Activated CD8-positive, alpha-beta memory T cell treated with anti-CD3 and anti-CD28 coated beads, Interleukin-2, amount 50 U/mL, for 4 hours (primary cell): ENCODE results near the gene UTP4.
"Not testable (repeated sequence)": the region's sequence is repeated elsewhere in the genome, so short reads cannot be mapped to it uniquely, and the experiment has no call there.

Experiments
- DNase-seq: peaks from one replicate; pipeline ENCODE4 v3.0.0-alpha.2; 2020

UTP4 gene

DNA sequence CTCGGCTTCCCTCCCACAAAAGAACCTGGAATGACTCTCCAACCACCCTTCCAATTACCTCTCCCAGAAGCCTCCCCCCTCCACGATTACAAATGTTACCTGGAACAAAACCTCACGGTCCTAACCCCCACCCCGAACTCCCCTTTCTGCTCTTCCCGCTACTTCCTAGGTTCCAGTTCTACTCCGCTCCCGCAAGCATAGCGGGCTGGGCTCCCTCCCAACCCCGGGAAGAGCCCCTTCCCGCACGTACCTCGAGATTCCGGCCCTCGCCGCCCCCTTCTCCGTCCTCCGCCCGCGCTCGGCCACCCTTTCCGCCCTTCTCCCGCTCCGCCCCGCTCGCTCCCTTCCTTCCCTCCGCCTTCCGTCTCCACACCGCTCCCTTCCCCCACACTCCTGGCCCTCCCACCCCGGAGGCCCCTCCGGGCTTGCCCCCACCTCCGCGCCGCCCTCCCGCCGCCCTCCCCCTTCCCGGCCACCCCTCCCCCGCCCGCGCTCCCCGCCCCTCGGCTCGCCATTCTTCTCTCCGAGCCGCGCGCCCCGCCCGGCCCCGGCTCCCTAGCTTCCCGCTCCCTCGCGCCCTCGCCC lies 518 bp upstream of the UTP4 start:
- DNase-seq: peak; percentile 76

DNA sequence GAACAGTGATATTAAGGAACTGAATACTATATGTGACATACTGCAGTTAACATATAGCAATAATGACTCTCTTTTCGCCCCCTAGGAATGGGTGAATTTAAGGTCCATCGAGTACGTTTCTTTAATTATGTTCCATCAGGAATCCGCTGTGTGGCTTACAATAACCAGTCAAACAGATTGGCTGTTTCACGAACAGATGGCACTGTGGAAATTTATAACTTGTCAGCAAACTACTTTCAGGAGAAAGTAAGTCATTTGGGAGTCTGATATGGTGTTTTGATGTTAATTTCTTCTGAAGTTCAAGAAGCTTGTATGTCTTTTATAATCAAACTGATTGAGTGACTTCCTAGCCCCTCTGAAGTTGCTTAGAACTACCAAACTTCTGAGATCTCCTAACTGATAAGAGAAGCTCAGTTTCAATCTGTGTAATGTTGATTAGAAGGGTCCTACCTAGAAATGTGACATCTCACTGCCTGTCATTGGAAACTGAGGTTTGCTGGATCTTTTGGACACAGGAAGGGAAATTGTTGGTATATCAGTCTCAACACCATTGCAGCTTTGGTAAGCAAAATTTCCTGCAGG lies 1.0 kb downstream of the UTP4 start:
- DNase-seq: no peak

- no peak for DNase-seq
Observed at GRCh38 chr16:69138608-69139007, 6.2 kb downstream of the UTP4 start.

DNA sequence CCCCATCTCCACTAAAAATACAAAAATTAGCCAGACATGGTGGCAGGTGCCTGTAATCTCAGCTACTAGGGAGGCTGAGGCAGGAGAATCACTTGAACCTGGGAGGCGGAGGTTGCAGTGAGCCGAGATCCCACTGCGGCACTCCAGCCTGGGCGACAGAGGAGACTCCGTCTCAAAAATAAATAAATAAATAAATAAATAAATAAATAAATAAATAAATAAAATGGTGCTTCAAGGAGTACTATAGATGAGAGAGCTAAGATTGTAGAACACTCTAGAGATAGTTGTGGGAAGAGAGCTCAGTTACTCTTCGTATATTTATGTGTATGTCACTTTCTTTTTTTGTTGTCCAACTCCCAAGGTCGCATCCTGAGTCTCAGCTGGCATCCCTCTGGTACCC lies 7.0 kb downstream of the UTP4 start:
- not testable (repeated sequence) for DNase-seq

- DNase-seq: no peak
Observed at GRCh38 chr16:69141014-69141413, 8.6 kb downstream of the UTP4 start.

GRCh38 chr16:69141936-69142335 lies 9.5 kb downstream of the UTP4 start:
- no peak for DNase-seq

GRCh38 chr16:69143116-69143515 lies 10.7 kb downstream of the UTP4 start:
- DNase-seq: no peak

DNA sequence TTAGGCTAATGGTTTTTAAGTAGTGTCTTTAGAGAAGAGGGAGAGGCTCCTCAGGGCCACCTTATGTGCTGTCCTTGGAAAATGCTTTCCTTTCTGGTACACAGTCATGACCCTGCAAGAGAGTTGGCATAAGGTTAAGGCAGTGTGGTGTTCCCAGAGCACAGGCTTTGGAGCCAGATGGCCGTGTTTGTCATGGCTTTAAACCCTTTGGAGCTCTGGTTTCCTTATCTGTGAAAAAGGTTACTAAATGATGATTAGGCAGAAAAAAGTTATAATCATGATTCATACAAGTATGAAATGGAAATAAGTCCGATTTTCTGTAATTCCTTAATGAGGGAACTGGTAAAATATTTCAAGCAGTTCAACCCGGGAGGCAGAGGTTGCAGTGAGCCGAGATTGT lies 13.2 kb downstream of the UTP4 start:
- no peak for DNase-seq

GRCh38 chr16:69149621-69150020 lies 17.2 kb downstream of the UTP4 start:
- DNase-seq: not testable (repeated sequence)

DNA sequence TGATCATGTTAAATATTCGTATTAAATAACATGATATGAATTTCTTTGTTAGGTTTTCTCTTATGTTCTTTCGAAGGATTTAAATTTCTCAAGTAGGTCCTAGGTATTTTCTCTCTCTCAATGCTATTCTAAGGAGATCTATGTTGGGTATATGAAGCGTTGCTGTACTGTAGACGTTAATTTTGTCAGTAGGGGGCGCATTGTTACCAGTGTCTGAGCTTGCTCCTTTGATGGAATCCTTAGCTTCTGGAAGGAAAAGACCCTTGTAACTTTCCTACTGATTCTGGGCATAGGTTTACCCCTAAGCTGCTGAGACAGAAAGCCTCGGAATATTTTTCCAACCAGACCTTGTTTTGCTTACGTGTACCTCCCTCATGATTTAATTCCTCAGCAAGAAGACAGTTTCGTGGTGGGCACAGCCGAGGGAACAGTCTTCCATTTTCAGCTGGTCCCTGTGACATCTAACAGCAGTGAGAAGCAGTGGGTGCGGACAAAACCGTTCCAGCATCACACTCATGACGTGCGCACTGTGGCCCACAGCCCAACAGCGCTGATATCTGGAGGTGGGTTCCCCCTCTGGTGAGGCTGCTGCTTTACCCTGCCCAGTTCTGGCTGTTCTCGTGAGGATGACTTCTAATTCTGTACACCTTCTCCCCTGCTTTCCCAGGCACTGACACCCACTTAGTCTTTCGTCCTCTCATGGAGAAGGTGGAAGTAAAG lies 17.9 kb downstream of the UTP4 start:
- DNase-seq: peak; percentile 32

DNA sequence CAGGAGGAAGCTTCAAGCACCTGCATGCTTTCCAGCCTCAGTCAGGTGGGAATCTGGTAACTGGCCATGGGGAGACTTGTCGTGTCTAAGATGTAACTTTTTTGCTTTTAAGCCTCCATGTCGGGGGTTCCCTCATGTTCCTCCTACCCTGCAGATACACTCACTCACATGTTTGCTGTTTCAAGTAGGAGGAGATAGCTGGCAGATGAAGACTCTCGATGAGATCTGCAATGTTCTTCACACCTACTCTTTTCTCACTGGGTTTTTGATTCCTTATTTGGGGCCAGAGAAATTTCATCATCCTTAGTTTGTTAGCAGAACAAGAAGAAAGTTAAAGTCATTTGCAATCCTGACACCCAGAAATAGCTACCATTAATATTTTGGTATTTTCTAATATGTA lies 24.7 kb downstream of the UTP4 start:
- no peak for DNase-seq

DNA sequence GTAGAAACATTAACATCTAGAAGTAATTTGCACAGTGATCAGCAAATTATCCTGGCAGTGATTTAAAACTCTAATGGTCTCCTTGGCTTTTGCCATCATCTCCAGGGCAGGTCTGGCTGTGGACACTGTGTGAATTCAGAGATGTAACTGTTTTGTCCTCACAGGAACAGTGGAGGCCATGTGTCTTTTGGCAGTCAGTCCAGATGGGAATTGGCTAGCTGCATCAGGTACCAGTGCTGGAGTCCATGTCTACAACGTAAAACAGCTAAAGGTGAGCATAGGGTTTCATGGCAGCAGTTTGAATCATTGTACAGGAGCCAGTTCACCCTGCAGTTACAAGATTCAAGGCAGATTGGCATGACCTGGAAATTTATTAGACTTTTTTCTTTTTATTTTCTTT lies 27.7 kb downstream of the UTP4 start:
- DNase-seq: no peak

- DNase-seq: no peak
Observed at GRCh38 chr16:69165584-69165983, 33.1 kb downstream of the UTP4 start.

- peak; percentile 71 for DNase-seq
Observed at GRCh38 chr16:69166221-69166833, 33.9 kb downstream of the UTP4 start.

GRCh38 chr16:69166946-69167930 lies 34.8 kb downstream of the UTP4 start:
- DNase-seq: no peak

GRCh38 chr16:69169051-69169450 lies 36.6 kb downstream of the UTP4 start:
- DNase-seq: no peak

DNA sequence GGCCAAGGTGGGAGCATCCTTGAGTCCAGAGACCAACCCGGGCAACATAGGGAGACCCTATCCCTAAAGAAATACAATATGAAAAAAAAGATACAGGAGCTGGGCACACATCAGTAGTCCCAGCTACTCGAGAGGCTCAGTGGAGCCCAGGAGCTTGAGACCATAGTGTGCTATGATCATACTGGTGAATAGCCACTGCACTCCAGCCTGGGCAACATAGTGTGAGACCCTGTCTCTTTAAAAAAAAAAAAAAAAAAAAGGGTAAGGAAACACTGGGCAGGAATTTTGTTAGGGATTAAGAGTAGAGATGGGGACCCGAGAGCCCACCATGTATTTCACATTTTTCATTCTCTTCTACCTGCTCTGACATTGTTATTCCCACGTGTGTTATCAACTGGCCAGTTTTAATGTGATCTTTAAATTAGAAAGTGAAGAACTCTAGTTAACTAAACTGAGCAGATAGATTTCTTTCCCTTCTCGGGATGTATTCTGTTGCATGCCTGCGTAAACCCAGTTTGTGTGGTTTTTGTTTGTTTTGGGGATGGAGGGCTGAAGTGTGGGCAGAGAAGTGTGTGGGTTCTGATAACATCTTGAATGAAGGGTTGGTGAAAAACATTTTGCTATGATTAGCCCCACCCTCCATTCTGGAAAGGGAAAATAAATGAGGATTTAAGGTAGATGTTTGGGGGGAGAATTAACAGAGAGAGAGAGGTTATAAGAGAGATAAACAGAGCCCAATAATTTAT lies 37.3 kb downstream of the UTP4 start:
- DNase-seq: no peak

GRCh38 chr16:69171325-69172084 lies 39.1 kb downstream of the UTP4 start:
- no peak for DNase-seq

- DNase-seq: no peak
Observed at GRCh38 chr16:69176033-69176800, 43.8 kb downstream of the UTP4 start.

DNA sequence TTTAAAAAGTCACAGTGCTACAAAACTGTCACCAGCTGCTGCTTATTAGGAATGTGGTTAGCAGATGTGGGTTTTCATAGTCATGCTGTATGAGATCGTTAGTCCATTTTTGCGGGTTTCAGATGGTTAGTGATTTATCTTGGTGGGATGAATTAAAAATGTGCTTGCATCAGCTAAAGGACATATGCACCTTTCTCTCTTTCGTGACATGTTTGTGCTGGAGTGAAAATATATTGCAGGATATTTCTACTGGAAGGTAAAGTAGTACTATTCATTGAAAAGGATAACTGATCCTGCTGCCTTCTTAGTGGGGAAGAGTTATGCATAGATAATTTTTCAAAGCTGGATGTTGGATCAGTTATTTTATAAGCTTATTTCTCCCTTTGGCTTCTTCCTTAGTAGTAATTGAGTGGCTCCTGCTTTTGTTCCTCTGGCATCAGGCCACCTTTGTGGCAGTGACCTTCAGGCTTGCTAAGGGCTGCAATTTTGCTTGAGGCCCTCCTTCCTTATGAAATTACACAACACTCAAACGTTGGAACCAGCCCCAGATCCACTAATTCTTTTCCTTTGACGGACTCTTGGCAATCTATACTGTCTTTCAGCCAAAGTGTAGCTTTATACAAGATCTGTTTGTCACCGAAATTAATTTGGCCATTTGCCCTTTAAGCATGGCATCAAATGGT lies 47.0 kb downstream of the UTP4 start:
- DNase-seq: no peak
